ENCODE measurements around the gene SLC8B1. TPM values are rescaled to one million over a fixed set of nuclear protein-coding genes. Genes with fewer than 3 reads are reported as not detected.

Gene SLC8B1
- total RNA-seq, 6 experiments from 2014 or later: 12.6 to 32.7 (median 21.5) TPM

DNA sequence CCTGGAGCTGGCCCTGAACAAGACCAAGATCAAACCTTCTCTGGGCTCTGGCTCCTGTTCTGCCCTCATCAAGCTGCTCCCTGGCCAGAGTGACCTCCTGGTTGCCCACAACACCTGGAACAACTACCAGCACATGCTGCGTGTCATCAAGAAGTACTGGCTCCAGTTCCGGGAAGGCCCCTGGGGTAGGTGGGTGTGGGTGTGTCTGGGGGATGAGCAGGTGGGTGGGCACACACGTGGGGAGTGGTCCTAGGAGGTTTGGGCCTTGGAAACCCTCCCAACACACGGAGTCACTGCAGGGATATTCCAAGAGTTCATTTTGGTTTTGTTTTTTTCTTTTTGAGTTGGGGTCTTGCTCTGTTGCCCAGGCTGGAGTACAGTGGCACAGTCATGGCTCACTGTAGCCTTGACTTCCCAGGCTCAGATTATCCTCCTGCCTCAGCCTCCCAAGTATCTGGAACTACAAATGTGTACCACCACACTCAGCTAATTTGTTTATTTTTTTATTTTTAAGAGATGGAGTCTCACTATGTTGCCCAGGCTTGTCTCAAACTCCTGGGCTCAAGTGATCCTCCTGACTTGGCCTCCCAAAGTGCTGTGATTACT lies 40.0 kb upstream of the SLC8B1 start:
- WGBS (ENCODE audit: insufficient coverage, low coverage, low lambda C conversion rate, missing lambda C conversion rate): 80% methylated on average over 2 of the region's 4 CpGs
- H3K9me3 ChIP-seq: no peaks in the 10 kb centered on the region

DNA sequence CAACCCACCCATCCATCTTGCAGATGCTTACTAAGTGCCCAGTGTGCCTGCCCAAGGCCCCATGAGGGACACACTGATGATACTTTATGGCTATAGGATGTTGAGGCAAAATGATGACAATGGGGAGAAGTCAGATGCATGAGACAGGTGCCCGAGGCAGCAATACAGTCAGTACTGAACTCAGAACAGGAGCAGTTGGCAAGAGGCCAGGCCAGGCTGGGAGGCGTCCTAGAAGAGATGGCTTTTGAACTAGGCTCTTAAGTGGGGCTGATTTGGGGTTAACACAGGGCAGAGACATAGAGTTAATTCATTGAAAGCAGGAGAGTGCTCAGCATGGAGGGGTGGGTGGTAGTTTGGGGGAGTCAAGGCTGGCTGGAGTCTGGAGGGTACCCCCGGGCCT lies 39.1 kb upstream of the SLC8B1 start:
- H3K9me3 ChIP-seq: no peaks in the 10 kb centered on the region
- no peak overlapping the region for H3K27ac ChIP-seq
- intact Hi-C loops (cut with DNase I): no loop called here
- ATAC-seq (no peak), DNase-seq (no peak)
- no peak overlapping the region for H3K4me3 ChIP-seq
- H3K36me3 ChIP-seq: peaks cover 0 to 8% (median 2%) of the 10 kb centered on the region in 4 donors
- no peaks in the 10 kb centered on the region for H3K4me1 ChIP-seq
- TF ChIP-seq, protein P1, sequence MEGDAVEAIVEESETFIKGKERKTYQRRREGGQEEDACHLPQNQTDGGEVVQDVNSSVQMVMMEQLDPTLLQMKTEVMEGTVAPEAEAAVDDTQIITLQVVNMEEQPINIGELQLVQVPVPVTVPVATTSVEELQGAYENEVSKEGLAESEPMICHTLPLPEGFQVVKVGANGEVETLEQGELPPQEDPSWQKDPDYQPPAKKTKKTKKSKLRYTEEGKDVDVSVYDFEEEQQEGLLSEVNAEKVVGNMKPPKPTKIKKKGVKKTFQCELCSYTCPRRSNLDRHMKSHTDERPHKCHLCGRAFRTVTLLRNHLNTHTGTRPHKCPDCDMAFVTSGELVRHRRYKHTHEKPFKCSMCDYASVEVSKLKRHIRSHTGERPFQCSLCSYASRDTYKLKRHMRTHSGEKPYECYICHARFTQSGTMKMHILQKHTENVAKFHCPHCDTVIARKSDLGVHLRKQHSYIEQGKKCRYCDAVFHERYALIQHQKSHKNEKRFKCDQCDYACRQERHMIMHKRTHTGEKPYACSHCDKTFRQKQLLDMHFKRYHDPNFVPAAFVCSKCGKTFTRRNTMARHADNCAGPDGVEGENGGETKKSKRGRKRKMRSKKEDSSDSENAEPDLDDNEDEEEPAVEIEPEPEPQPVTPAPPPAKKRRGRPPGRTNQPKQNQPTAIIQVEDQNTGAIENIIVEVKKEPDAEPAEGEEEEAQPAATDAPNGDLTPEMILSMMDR (IDR thresholded peaks at IDR 0.05): no peak
- H3K27me3 ChIP-seq: no peaks in the 10 kb centered on the region
- WGBS (ENCODE audit: insufficient coverage, low coverage, low lambda C conversion rate, missing lambda C conversion rate): 70% methylated on average over 2 of the region's 3 CpGs

More for the DNA sequence above, 40.0 kb upstream of the SLC8B1 start:
- no peaks in the 10 kb centered on the region for H3K27me3 ChIP-seq
- DNase-seq: no peak
- no peak overlapping the region for H3K4me3 ChIP-seq
- intact Hi-C loops (cut with DNase I): no loop called here
- TF ChIP-seq, protein P1 (IDR thresholded peaks at IDR 0.05): no peak
- TF ChIP-seq POLR2A (IDR thresholded peaks at IDR 0.05): no peak
- no peaks in the 10 kb centered on the region for H3K4me1 ChIP-seq
- no peak overlapping the region for H3K27ac ChIP-seq
- no peak for ATAC-seq
- H3K36me3 ChIP-seq: peaks cover 0 to 8% (median 2%) of the 10 kb centered on the region in 4 donors

DNA sequence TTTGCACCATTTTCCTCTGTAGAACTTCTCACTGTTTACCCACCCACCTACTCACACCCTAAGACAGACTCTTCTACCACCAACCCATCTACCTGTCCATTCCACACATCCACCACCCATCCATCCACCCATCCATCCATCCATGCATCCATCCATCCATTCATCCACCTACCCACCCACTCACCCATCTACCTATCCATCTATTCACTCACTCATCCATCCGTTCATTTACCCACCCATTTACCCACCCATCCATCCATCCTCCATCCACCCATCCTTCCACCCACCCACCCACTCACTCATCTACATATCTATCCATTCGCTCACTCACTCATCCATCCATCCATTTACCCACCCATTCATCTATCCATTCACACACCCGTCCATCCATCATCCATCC lies 38.5 kb upstream of the SLC8B1 start:
- H3K36me3 ChIP-seq: peaks cover 0 to 8% (median 2%) of the 10 kb centered on the region in 4 donors
- no peak for DNase-seq

GRCh38 chr12:113372371-113372770 lies 37.5 kb upstream of the SLC8B1 start:
- Histone ChIP-seq H3K9me3 (no peaks in the 10 kb centered on the region), H3K4me3 (no peak overlapping the region), H3K4me1 (no peaks in the 10 kb centered on the region), H3K27ac (no peak overlapping the region), H3K27me3 (no peaks in the 10 kb centered on the region), H3K36me3 (peaks cover 0 to 8% (median under 1%) of the 10 kb centered on the region in 4 donors)
- ATAC-seq (peak in 1 of 4 donors; percentile 9), DNase-seq (no peak)
- intact Hi-C loops (cut with DNase I): no loop called here
- no peak for TF ChIP-seq POLR2A (IDR thresholded peaks at IDR 0.05)
- TF ChIP-seq, protein P1 (IDR thresholded peaks at IDR 0.05): no peak
- no CpG with 5 or more reads among the region's 9 CpGs for WGBS (ENCODE audit: insufficient coverage, low coverage, low lambda C conversion rate, missing lambda C conversion rate)

More for the DNA sequence above, 38.5 kb upstream of the SLC8B1 start:
- Histone ChIP-seq H3K4me3 (no peak overlapping the region), H3K9me3 (no peaks in the 10 kb centered on the region), H3K4me1 (no peaks in the 10 kb centered on the region), H3K27ac (no peak overlapping the region), H3K27me3 (no peaks in the 10 kb centered on the region)
- intact Hi-C loops (cut with DNase I): no loop called here
- TF ChIP-seq POLR2A (IDR thresholded peaks at IDR 0.05): no peak
- TF ChIP-seq, protein P1 (IDR thresholded peaks at IDR 0.05): no peak
- ATAC-seq: no peak
- WGBS (ENCODE audit: insufficient coverage, low coverage, low lambda C conversion rate, missing lambda C conversion rate): 93% methylated on average over 3 of the region's 3 CpGs

Measured in right lobe of liver (tissue), 6 donors.